H1 (cell line): Measurements from ENCODE around the gene ZNF77.

Experiments
- BCL11A ChIP-seq, 2 experiments: IDR thresholded peaks; one replicate each; pipeline ENCODE4 v1.6.1; 2011; ENCODE audit warnings: low read depth in 2 of 2, low read length in 2 of 2, mild to moderate bottlenecking in 2 of 2
- CBX8 ChIP-seq: fragments of 300-800, 300-1000 bp; sonication (generic); IDR thresholded peaks from 2 replicates; pipeline ENCODE4 v1.7.1; 2016; ENCODE audit warnings: low read depth, low read length, borderline replicate concordance
- GABPA ChIP-seq: IDR thresholded peaks from 2 replicates; pipeline ENCODE4 v1.6.1; 2011; ENCODE audit warnings: mild to moderate bottlenecking, low read length, moderate library complexity, borderline replicate concordance; ENCODE audit not compliant: insufficient read depth
- JUN ChIP-seq: IDR thresholded peaks from 2 replicates; pipeline ENCODE4 v1.6.1; 2011; ENCODE audit warnings: low read depth, mild to moderate bottlenecking, improper control_type of control experiment, low read length
- POLR2AphosphoS5 ChIP-seq: IDR thresholded peaks from 2 replicates; pipeline ENCODE4 v1.6.1; 2011; ENCODE audit warnings: low read depth, low read length
- TAF1 ChIP-seq: IDR thresholded peaks from 2 replicates; pipeline ENCODE4 v1.6.1; 2011; ENCODE audit warnings: mild to moderate bottlenecking, low read depth, low read length
- TCF12 ChIP-seq: IDR thresholded peaks from 2 replicates; pipeline ENCODE4 v1.6.1; 2011; ENCODE audit warnings: low read depth, mild to moderate bottlenecking, low read length
- TF ChIP-seq, protein P1 (sequence below), 3 experiments: IDR thresholded peaks; 1 replicate in 2 of 3; 2 replicates in 1 of 3; pipeline versions ENCODE4 v1.5.1 to v1.6.1; 2011; ENCODE audit warnings: low read length in 3 of 3, mild to moderate bottlenecking in 3 of 3, inconsistent platforms in 2 of 3, low read depth in 1 of 3, moderate library complexity in 1 of 3; ENCODE audit not compliant: insufficient read depth in 1 of 3; ENCODE audit errors: control extremely low read depth in 1 of 3
- TF ChIP-seq, protein P2 (sequence below): IDR thresholded peaks from 2 replicates; pipeline ENCODE4 v1.6.1; 2011; ENCODE audit warnings: low read length, improper control_type of control experiment

GRCh38 chr19:2984215-2984528 lies 39.4 kb upstream of the ZNF77 start:
- TF ChIP-seq TCF12: no peak
- TF ChIP-seq JUN: no peak
- no peak for TF ChIP-seq GABPA
- TF ChIP-seq POLR2AphosphoS5: no peak
- TF ChIP-seq TAF1: no peak
- TF ChIP-seq, protein P1, sequence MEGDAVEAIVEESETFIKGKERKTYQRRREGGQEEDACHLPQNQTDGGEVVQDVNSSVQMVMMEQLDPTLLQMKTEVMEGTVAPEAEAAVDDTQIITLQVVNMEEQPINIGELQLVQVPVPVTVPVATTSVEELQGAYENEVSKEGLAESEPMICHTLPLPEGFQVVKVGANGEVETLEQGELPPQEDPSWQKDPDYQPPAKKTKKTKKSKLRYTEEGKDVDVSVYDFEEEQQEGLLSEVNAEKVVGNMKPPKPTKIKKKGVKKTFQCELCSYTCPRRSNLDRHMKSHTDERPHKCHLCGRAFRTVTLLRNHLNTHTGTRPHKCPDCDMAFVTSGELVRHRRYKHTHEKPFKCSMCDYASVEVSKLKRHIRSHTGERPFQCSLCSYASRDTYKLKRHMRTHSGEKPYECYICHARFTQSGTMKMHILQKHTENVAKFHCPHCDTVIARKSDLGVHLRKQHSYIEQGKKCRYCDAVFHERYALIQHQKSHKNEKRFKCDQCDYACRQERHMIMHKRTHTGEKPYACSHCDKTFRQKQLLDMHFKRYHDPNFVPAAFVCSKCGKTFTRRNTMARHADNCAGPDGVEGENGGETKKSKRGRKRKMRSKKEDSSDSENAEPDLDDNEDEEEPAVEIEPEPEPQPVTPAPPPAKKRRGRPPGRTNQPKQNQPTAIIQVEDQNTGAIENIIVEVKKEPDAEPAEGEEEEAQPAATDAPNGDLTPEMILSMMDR (IDR thresholded peaks at IDR 0.05; ENCODE audit: control extremely low read depth in 1 of 3, insufficient read depth in 1 of 3, low read depth in 1 of 3, low read length in 3 of 3): no peak
- TF ChIP-seq CBX8: no peak
- no peak for TF ChIP-seq BCL11A (IDR thresholded peaks at IDR 0.05; ENCODE audit: low read depth in 2 of 2, low read length in 2 of 2)
- TF ChIP-seq, protein P2, sequence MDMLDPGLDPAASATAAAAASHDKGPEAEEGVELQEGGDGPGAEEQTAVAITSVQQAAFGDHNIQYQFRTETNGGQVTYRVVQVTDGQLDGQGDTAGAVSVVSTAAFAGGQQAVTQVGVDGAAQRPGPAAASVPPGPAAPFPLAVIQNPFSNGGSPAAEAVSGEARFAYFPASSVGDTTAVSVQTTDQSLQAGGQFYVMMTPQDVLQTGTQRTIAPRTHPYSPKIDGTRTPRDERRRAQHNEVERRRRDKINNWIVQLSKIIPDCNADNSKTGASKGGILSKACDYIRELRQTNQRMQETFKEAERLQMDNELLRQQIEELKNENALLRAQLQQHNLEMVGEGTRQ: no peak
